HG03378 (cell line): ENCODE measurements around the gene SIK3.

Experiments
- ATAC-seq: cut with Tn5 transposase; IDR thresholded peaks from one replicate; pipeline ENCODE4 v1.9.1; 2021; ENCODE audit warnings: mild to moderate bottlenecking, moderate library complexity; ENCODE audit not compliant: unreplicated experiment

The SIK3 gene

GRCh38 chr11:116830184-116830912, 267.9 kb downstream of the SIK3 start:
- no peak for ATAC-seq

- ATAC-seq = no peak
These were observed 268.6 kb downstream of the SIK3 start, which contains the start of gene APOC3 for GRCh38 chr11:116829525-116830183. Gene APOC3 (plus strand): TSS chr11:116829907. CDS start chr11:116830583, 676 bp downstream.

GRCh38 chr11:116828632-116829524, 269.4 kb downstream of the SIK3 start:
- ATAC-seq = no peak

GRCh38 chr11:116827461-116827860, 270.8 kb downstream of the SIK3 start:
- ATAC-seq = no peak

- no peak for ATAC-seq
These were observed 271.3 kb downstream of the SIK3 start for GRCh38 chr11:116826751-116827431.

- no peak for ATAC-seq
These were observed 272.1 kb downstream of the SIK3 start for GRCh38 chr11:116825854-116826750.

- ATAC-seq = no peak
These were observed 272.8 kb downstream of the SIK3 start for GRCh38 chr11:116825434-116825833.

GRCh38 chr11:116823031-116823843, 275.0 kb downstream of the SIK3 start, which contains the start of gene APOA4:
Gene APOA4 (minus strand): TSS chr11:116823304. CDS start chr11:116823191, 113 bp downstream.
- ATAC-seq = no peak

GRCh38 chr11:116822575-116822974, 275.7 kb downstream of the SIK3 start:
- ATAC-seq = no peak

- no peak for ATAC-seq
These were observed 276.9 kb downstream of the SIK3 start for GRCh38 chr11:116821050-116821918.

GRCh38 chr11:116819049-116819448, 279.2 kb downstream of the SIK3 start:
- ATAC-seq = no peak

- ATAC-seq = no peak
These were observed 283.7 kb downstream of the SIK3 start for GRCh38 chr11:116814502-116814901.

- ATAC-seq = no peak
These were observed 284.3 kb downstream of the SIK3 start for GRCh38 chr11:116813781-116814471.

GRCh38 chr11:116813170-116813569, 285.1 kb downstream of the SIK3 start:
- no peak for ATAC-seq

- ATAC-seq = no peak
These were observed 286.1 kb downstream of the SIK3 start for GRCh38 chr11:116812109-116812508.

GRCh38 chr11:116811194-116811593, 287.0 kb downstream of the SIK3 start:
- ATAC-seq = no peak
